EL (cell line): ENCODE data around the gene ACAA2.

Experiments used
- DNase-seq: peaks from one replicate; pipeline ENCODE4 v3.0.0-alpha.2; 2016

Gene ACAA2

DNA sequence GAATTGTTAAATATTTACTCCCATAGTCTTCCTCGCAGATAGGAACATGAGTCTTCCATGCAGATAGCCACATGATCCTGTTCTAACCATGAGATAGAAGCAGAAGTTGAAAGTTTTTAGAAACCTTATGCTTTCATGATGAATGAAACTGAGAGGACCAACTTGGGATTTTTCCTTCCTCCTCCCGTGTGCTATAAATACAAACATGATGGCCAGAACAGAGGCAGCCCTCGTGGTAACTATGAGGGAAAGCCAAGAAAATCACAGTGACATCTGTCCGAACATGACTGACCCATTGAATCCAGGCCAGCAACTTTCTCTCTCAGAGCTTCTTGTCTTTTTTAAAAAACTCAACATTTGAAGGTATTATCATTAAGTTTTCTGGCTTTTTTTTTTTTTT is 78.5 kb downstream of the ACAA2 start:
- no peak for DNase-seq

DNA sequence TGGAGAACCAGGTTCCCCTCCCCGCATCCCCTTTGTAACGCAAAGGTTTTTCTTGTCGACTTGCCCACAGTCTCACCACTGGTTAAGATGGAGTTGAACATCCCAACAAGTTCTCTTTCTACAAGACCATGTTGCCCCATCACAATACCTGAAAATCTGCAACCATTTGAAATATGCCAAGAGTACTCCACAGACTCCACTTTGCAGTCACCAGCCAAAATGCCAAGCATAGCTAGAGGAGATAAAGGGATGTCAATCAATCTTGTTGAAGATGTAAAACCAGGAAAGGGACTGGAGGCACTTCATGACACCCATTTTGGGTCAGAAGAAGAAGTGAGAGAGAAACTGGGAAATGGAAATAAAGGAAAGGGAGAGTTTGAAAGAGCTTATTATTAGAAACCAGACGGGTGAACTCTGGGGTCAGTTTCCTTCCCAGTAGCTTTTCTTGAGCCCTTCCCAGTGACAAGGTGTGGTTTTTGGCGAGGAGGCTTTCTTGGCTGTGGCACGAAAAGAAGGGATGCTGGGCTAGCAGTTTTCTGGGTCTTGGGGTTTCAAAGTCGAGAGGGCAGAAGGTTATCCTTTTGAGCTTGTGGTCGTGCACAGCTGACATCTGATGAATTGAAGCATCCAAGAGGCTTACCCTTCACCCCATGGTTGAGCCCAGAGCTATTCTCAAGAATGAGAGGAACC is 79.3 kb downstream of the ACAA2 start:
- DNase-seq = no peak

DNA sequence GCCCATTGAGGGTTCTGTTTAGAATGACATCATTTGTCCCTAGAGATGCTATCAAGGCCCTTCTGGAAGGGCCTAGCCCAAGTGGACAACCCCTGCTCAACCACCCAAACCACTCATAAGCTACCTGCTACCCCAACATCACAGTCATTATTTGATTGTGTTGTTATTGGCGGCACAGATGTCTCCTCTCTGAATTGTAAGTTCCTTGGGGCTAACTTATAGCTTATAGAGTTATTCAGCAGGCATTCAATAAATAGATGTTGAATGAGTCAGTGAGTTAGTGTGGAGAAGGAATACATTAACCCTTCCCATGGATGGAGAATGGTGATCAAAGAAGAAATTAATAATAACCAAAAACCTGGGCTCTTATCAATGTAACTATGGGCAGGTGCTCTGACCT is 80.0 kb downstream of the ACAA2 start:
- peak; percentile 48 for DNase-seq
